ENCODE results near the gene NHLH1. TPM values are rescaled to one million over a fixed set of nuclear protein-coding genes. Genes with fewer than 3 reads are reported as not detected.
A peak's percentile ranks its signal among the peaks of the same experiment; 100 is the strongest.

The NHLH1 gene
- total RNA-seq, result under 0.01 TPM in 1 of 2 replicates, not detected in the other

GRCh38 chr1:160366731-160367515 is at the start of gene NHLH1:
Gene NHLH1 (plus strand): TSS chr1:160367071. CDS start chr1:160370732, 3,661 bp downstream.
- no peak for DNase-seq (ENCODE audit: low read depth in 2 of 2)

GRCh38 chr1:160322831-160323230 is 44.0 kb upstream of the NHLH1 start:
- no peak for DNase-seq (ENCODE audit: low read depth in 2 of 2)

GRCh38 chr1:160325252-160325651 is 41.6 kb upstream of the NHLH1 start:
- no peak for DNase-seq (ENCODE audit: low read depth in 2 of 2)

- no peak for DNase-seq (ENCODE audit: low read depth in 2 of 2)
These were observed 40.5 kb upstream of the NHLH1 start for GRCh38 chr1:160326418-160326817.

GRCh38 chr1:160328184-160328583 is 38.7 kb upstream of the NHLH1 start:
- no peak for DNase-seq (ENCODE audit: low read depth in 2 of 2)

- no peak for DNase-seq (ENCODE audit: low read depth in 2 of 2)
These were observed 36.8 kb upstream of the NHLH1 start for GRCh38 chr1:160330119-160330518.

GRCh38 chr1:160332516-160332915 is 34.4 kb upstream of the NHLH1 start:
- no peak for DNase-seq (ENCODE audit: low read depth in 2 of 2)

- no peak for DNase-seq (ENCODE audit: low read depth in 2 of 2)
These were observed 28.3 kb upstream of the NHLH1 start for GRCh38 chr1:160338580-160338979.

GRCh38 chr1:160340146-160340545 is 26.7 kb upstream of the NHLH1 start:
- no peak for DNase-seq (ENCODE audit: low read depth in 2 of 2)

GRCh38 chr1:160340866-160341265 is 26.0 kb upstream of the NHLH1 start:
- no peak for DNase-seq (ENCODE audit: low read depth in 2 of 2)

GRCh38 chr1:160342526-160342925 is 24.3 kb upstream of the NHLH1 start:
- no peak for DNase-seq (ENCODE audit: low read depth in 2 of 2)

- peak; percentile 90 to 97 for DNase-seq (ENCODE audit: low read depth in 2 of 2)
These were observed 23.7 kb upstream of the NHLH1 start, which contains the start of the genes COPA and NCSTN for GRCh38 chr1:160342953-160343869. Gene COPA (minus strand): TSS chr1:160343250. CDS start chr1:160343170, 80 bp downstream. Gene NCSTN (plus strand): TSS chr1:160343383. CDS start chr1:160343397, 14 bp downstream.

GRCh38 chr1:160344241-160344640 is 22.6 kb upstream of the NHLH1 start:
- no peak for DNase-seq (ENCODE audit: low read depth in 2 of 2)

- no peak for DNase-seq (ENCODE audit: low read depth in 2 of 2)
These were observed 21.9 kb upstream of the NHLH1 start for GRCh38 chr1:160344936-160345335.

- DNase-seq (ENCODE audit: low read depth in 2 of 2), result no peak
These were observed 20.4 kb upstream of the NHLH1 start for GRCh38 chr1:160346463-160346862.

GRCh38 chr1:160346958-160347357 is 19.9 kb upstream of the NHLH1 start:
- no peak for DNase-seq (ENCODE audit: low read depth in 2 of 2)

- no peak for DNase-seq (ENCODE audit: low read depth in 2 of 2)
These were observed 15.2 kb upstream of the NHLH1 start for GRCh38 chr1:160351629-160352028.

- DNase-seq (ENCODE audit: low read depth in 2 of 2), result no peak
These were observed 14.3 kb upstream of the NHLH1 start for GRCh38 chr1:160352555-160352954.

GRCh38 chr1:160353223-160353622 is 13.6 kb upstream of the NHLH1 start:
- DNase-seq (ENCODE audit: low read depth in 2 of 2), result peak in 1 of 2 donors; percentile 17

- peak in 1 of 2 donors; percentile 36 for DNase-seq (ENCODE audit: low read depth in 2 of 2)
These were observed 12.4 kb upstream of the NHLH1 start for GRCh38 chr1:160354388-160354985.

- DNase-seq (ENCODE audit: low read depth in 2 of 2), result no peak
These were observed 9.4 kb upstream of the NHLH1 start for GRCh38 chr1:160357286-160358002.
